ENCODE measurements around the gene TDRD9. TPM values are rescaled to one million over a fixed set of nuclear protein-coding genes. Genes with fewer than 3 reads are reported as not detected.

Gene TDRD9
- total RNA-seq, 1 experiment from 2014 or later, result not detected

DNA sequence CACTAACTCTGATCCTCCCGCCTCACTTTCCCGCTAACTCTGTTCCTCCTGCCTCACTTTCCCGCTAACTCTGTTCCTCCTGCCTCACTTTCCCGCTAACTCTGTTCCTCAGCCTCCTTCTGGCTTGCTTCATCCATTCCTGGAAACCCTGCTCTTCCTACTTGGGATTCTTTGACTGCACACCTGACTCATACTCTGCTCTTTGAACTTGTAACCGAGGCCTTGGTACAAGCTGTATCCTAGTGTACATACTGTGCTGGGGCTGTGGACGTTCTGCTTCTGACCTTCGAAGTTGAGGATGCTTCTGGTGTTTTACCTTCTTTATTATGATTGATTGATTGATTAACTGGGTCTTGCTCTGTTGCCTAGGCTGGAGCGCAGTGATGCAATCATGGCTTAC lies 77.2 kb downstream of the TDRD9 start:
- no peaks in the 10 kb centered on the region for H3K36me3 ChIP-seq
- no peak overlapping the region for H3K4me3 ChIP-seq
- no peaks in the 10 kb centered on the region for H3K4me1 ChIP-seq
- H3K9me3 ChIP-seq (replicated peaks), result no peaks in the 10 kb centered on the region
- H3K27me3 ChIP-seq, result no peaks in the 10 kb centered on the region; the same call in 1 of the 2 replicates
- no peak overlapping the region for H3K27ac ChIP-seq
- DNase-seq, result no peak

DNA sequence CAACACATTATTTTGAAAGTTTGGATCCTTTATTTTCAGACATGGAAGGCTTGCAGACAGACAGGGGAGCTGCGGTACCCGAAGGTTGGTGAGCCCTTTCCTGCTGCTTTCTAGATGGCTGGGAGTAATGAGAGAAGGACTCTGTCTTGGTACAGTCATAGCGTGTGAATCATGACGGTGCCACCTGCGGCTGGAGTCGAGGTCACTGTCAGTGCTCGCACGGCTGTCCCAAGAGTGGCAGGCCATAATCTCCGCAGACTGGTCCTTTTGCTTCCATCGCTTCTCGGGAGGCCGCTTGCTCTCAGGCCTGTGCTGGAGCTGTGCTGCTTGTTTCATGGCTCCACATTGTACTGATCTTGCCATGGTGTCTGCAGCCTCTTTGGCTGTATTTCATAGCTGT lies 78.9 kb downstream of the TDRD9 start:
- no peaks in the 10 kb centered on the region for H3K9me3 ChIP-seq (replicated peaks)
- no peaks in the 10 kb centered on the region for H3K4me1 ChIP-seq

DNA sequence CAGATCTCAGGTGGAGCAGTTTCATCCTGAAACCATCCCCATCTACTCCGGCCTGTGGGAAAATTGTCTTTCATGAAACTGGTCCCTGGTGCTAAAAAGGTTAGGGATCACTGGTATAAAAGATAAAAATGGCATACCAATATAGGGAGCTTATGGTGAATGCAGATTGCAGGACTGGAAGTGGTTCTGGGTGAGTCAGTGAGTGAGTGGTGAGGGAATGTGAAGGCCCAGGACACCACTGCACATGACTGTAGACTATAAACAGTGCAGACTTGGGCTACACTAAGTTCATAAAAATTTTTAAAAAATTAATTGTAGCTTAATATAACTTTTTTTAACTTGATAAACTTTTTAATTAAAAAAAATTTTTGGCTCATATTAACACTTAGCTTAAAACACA lies 81.0 kb downstream of the TDRD9 start:
- DNase-seq, result no peak
- Histone ChIP-seq H3K27me3 (no peaks in the 10 kb centered on the region; the same call in 1 of the 2 replicates), H3K4me1 (no peaks in the 10 kb centered on the region), H3K9me3 (replicated peaks) (no peaks in the 10 kb centered on the region), H3K4me3 (no peak overlapping the region), H3K36me3 (no peaks in the 10 kb centered on the region), H3K27ac (no peak overlapping the region)

More for the DNA sequence above, 78.9 kb downstream of the TDRD9 start:
- H3K27me3 ChIP-seq, result no peaks in the 10 kb centered on the region; the same call in 1 of the 2 replicates
- no peaks in the 10 kb centered on the region for H3K36me3 ChIP-seq
- H3K4me3 ChIP-seq, result no peak overlapping the region
- H3K27ac ChIP-seq, result no peak overlapping the region
- DNase-seq, result no peak

DNA sequence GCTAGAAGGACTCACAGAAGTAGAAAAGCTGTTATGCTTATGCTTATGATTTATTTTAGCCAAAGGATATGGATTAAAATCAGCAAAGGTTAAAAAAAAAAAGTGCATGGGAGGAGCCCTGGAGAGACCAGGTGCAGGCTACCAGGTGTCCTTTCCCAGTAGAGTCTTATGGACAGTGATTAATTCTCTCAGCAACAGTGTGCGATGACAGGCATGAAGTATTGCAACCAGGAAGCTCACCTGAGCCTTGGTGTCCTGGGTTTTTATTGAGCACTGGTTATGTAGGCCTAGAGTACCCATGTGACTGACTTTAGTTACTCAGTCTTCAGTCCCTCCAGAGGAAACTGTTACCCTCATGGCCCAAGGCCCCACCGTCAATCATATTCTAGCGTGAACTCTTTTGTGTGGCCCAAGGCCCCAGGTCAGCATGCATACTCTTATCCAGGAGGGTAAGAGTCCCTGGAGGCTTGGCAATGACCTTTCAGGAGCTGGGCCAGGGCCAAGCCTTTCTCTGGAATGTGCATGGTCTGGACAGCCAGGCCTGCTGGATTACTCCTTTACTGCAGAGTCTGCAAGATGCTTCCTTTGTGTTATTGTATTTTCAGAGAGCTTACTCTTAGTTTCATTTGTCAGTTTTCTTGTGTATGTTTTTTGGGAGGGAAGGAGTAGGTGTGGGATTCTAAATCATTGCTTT lies 83.7 kb downstream of the TDRD9 start:
- Histone ChIP-seq H3K36me3 (no peaks in the 10 kb centered on the region), H3K9me3 (replicated peaks) (no peaks in the 10 kb centered on the region), H3K4me3 (no peak overlapping the region), H3K4me1 (no peaks in the 10 kb centered on the region), H3K27me3 (no peaks in the 10 kb centered on the region; the same call in none of the 2 replicates), H3K27ac (no peak overlapping the region)
- DNase-seq, result no peak

DNA sequence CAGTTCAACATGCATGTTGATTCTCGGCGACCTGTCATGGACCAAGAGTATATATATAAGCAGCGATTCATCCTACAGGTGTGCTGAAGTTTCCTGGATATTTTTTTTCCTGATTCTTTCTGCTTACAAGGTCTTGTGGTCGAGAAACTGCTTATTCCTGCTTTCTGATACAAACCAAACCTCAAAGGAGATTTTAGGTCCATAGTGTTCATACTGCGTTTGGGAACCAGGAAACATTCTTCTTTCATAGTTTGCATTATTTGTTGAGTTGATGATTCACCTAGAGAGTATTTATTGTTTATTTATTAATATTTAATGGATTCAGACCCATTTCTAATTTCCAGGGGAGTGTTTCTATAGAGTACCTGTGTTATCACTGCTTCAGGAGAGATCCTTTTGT lies 86.5 kb downstream of the TDRD9 start:
- H3K27me3 ChIP-seq, result no peaks in the 10 kb centered on the region; the same call in 1 of the 2 replicates
- H3K36me3 ChIP-seq, result no peaks in the 10 kb centered on the region
- no peak overlapping the region for H3K27ac ChIP-seq
- H3K4me1 ChIP-seq, result no peaks in the 10 kb centered on the region
- DNase-seq, result no peak
- H3K4me3 ChIP-seq, result no peak overlapping the region
- H3K9me3 ChIP-seq (replicated peaks), result no peaks in the 10 kb centered on the region

DNA sequence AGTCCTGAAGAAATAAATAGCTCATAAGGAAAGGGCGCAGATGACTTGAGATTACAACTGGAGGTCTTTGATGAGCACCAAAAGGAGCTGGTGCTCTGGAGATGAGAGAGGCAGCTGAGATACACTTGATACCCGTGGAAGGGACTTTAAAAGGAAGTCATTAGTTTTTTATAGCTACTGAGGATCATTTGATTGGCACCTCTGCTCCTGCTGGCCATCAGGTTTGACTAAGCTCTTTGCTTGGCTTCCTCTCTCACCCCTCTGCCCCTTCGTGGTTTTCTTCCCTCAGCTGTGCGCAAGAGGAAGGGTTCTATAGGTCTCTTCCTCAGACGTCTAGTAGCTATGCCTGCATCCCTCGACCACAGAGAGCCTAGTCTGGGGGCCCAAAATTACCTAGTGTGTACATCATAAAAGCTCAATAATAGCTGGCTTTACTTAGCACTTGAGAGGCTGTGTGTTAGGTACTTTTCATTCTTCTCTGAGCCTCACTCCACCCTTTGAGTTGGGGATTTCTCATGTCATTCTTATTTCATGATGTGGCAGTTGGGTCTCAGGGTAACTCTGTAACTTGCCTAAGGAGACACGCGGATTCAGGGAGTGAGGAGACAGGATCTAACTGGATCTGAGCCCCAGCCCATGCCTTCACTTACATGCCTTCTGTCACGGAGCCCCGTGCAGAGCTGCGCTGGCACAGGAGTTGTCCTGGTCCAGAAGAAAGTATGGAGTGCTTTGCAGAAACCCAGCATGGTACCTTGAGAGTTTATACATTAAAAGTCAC lies 88.8 kb downstream of the TDRD9 start:
- Histone ChIP-seq H3K36me3 (no peaks in the 10 kb centered on the region), H3K27ac (no peak overlapping the region), H3K9me3 (replicated peaks) (no peaks in the 10 kb centered on the region), H3K27me3 (no peaks in the 10 kb centered on the region; the same call in 1 of the 2 replicates), H3K4me3 (no peak overlapping the region), H3K4me1 (no peaks in the 10 kb centered on the region)
- no peak for DNase-seq

DNA sequence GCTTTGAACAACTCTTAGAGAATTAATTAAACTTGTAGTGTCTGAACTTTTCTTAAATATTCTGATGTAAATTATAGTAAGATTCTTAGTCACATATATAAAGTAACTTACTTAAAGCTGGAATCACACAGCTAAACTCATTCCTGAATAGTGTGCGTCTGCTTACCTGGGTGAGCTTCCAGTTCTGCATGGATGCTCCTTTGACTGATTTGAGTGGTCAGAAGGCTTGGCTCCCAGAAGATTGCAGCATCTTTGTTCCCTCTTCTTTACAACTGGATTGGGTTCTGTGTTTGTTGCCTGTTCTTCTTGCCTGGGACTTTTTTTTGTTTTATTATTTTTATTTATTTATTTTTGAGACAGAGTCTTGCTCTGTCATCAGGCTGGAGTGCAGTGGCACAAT lies 90.8 kb downstream of the TDRD9 start:
- Histone ChIP-seq H3K4me1 (no peaks in the 10 kb centered on the region), H3K36me3 (no peaks in the 10 kb centered on the region), H3K4me3 (no peak overlapping the region), H3K9me3 (replicated peaks) (no peaks in the 10 kb centered on the region), H3K27ac (no peak overlapping the region), H3K27me3 (no peaks in the 10 kb centered on the region; the same call in 1 of the 2 replicates)
- DNase-seq, result no peak

DNA sequence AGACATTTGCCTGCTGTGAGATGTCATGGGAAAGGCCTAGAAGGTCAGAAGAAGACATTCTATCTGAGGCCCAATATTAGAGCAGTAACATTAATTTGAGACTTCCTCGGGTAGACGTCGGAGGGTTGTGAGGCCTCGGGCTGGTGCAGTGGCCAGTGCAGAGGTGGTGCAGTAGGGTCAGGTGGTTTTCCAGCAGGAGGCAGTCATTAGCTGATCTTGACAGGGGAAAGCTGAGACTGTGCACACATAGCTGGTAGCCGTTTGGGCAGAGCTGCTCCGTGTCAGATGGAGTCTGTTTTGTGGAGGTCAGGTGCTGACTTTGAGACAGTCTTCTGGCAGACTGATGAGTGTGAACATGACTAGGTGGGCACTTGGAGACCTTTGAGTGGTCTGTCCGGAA lies 91.5 kb downstream of the TDRD9 start:
- Histone ChIP-seq H3K4me3 (no peak overlapping the region), H3K27me3 (no peaks in the 10 kb centered on the region; the same call in 1 of the 2 replicates), H3K36me3 (no peaks in the 10 kb centered on the region), H3K4me1 (no peaks in the 10 kb centered on the region), H3K27ac (no peak overlapping the region), H3K9me3 (replicated peaks) (no peaks in the 10 kb centered on the region)
- DNase-seq, result no peak

DNA sequence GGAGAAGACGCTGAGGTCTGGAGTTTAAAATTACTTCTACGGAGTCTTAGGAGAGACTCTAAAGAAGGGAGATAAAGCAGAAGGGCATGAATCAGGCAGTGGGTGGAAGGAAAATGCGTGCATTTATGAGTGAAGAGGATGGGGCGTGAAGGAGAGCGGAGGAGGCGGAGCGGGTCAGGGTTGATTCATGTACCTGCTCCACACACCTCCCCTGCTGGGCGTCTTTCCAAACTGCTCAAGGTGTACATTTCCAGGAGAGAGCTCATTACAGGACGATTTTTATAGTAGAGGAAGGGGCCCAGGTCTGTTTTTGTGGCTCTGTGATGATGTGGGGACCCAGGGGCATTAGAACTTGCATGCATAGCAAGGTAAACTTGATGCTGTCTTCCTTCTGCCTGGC lies 92.2 kb downstream of the TDRD9 start:
- H3K36me3 ChIP-seq, result no peaks in the 10 kb centered on the region
- H3K4me3 ChIP-seq, result no peak overlapping the region
- no peaks in the 10 kb centered on the region for H3K9me3 ChIP-seq (replicated peaks)
- H3K4me1 ChIP-seq, result no peaks in the 10 kb centered on the region
- no peak overlapping the region for H3K27ac ChIP-seq
- no peak for DNase-seq
- no peaks in the 10 kb centered on the region for H3K27me3 ChIP-seq

DNA sequence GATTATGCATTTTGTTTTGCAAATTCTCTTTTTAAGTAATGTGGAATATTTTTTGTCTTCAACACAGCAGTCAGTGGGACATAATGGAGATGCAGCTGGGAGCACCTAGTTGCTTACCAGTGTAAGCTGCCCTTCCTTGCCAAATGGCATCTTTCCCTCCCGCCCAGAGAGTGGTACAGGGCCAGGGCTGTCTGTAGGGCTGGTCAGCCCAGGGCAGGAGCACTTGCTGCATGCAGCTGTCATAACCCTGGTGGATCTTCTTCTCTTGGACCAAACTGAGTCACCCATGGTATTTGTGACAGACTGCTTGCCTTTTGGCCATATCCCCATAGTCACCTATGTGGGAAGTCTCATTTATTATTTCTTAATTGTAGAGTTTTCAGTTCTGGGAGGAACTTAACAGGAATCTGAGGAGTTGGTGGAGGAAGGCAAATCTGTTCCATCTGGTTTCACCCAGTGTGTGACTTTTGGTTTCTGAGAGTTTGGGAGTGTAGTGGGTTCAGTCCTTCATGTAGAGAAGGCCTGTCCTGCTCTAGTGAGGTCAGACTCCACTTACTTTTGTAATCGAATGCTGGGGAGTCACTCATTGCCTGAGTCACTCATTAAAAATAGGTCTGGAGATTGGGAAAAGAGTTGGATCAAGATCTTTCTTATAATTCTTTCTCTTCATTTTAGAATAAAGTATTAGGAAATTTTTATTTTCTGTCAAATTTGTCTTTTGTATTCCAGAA lies 95.2 kb downstream of the TDRD9 start:
- no peak overlapping the region for H3K4me3 ChIP-seq
- H3K27me3 ChIP-seq, result peaks cover 5% of the 10 kb centered on the region; the same call in 1 of the 2 replicates
- H3K36me3 ChIP-seq, result no peaks in the 10 kb centered on the region
- H3K27ac ChIP-seq, result no peak overlapping the region
- H3K4me1 ChIP-seq, result no peaks in the 10 kb centered on the region
- H3K9me3 ChIP-seq (replicated peaks), result no peaks in the 10 kb centered on the region
- no peak for DNase-seq

DNA sequence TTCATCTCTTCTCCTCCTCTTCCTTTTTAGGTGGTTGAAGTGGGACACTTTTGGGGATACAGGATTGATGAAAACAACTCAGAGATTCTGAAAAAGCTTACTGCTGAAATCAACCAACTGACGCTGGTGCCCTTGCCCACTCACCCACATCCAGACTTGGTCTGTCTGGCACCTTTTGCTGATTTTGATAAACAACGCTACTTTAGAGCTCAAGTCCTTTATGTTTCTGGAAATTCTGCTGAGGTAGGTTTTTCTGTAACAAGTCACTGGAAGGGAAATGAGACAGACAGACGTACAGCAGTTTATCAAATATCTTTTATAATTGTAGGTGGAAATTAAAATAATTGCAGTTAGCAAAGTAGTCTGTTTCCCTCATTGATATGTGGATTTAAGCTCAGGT lies 97.3 kb downstream of the TDRD9 start:
- H3K27ac ChIP-seq, result no peak overlapping the region
- H3K4me3 ChIP-seq, result no peak overlapping the region
- DNase-seq, result no peak
- H3K27me3 ChIP-seq, result peaks cover 21% of the 10 kb centered on the region
- H3K36me3 ChIP-seq, result no peaks in the 10 kb centered on the region
- H3K4me1 ChIP-seq, result no peaks in the 10 kb centered on the region
- H3K9me3 ChIP-seq (replicated peaks), result no peaks in the 10 kb centered on the region

DNA sequence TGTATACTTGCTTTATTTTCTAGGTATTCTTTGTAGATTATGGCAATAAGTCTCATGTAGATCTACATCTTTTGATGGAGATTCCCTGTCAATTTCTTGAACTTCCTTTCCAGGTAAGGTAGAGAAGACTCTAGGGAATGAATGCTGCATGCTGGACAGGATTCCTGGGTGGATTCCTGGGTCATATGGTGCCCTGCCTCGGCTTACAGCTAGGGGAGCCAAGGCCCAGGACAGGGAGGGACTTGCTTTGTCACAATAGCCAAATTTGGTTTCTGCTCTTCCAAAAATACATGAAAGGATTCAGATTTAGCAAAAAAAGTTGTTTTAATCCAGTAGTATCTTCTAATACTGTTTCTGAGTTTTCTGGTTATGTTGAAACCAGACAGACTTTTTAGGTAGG lies 97.8 kb downstream of the TDRD9 start:
- Histone ChIP-seq H3K27me3 (peaks cover 21% of the 10 kb centered on the region), H3K9me3 (replicated peaks) (no peaks in the 10 kb centered on the region), H3K4me3 (no peak overlapping the region), H3K36me3 (no peaks in the 10 kb centered on the region), H3K4me1 (no peaks in the 10 kb centered on the region), H3K27ac (no peak overlapping the region)
- no peak for DNase-seq

DNA sequence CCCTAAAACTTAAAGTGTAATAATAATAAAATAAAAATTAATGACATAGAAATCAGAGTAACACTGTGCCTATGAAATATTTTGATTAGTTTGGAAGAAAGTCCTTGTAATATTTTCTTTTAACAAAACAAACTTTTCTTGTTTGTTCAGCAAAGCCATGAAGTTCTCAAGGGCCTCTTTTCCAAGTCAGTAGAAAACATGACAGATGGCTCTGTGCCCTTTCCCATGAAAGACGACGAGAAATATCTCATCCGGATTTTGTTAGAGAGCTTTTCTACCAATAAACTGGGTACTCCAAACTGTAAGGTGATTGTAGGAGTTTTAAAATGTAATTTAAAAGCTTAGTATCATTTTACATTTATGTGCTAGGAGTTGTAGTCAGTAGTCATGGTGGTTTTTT lies 102.7 kb downstream of the TDRD9 start:
- H3K4me1 ChIP-seq, result peaks cover 2% of the 10 kb centered on the region; the same call in 1 of the 2 replicates
- DNase-seq, result no peak
- peaks cover 34% of the 10 kb centered on the region for H3K27me3 ChIP-seq
- H3K4me3 ChIP-seq, result no peak overlapping the region
- H3K36me3 ChIP-seq, result no peaks in the 10 kb centered on the region
- no peak overlapping the region for H3K27ac ChIP-seq
- no peaks in the 10 kb centered on the region for H3K9me3 ChIP-seq (replicated peaks)

DNA sequence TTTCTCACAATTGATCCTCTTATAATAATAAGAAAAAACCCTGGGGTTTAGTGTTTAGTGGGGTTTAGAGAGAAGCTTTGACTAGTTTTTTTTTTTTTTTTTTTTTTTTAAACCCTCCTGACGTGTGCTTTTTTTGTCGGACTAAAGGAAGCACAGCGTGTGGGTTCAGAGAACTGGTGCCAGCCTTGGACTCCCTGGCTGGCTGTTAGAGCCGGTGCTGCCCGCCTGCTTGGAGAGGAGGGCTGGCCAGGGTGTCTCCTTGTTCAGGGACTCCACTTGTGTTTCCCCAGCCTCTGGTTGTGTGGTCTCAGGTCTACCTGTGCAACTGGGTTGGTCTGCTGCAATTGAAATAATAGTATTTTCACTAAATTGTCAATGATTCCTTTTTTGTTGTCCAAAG lies 103.1 kb downstream of the TDRD9 start:
- Histone ChIP-seq H3K4me3 (no peak overlapping the region), H3K4me1 (peaks cover 3% of the 10 kb centered on the region; the same call in 1 of the 2 replicates), H3K9me3 (replicated peaks) (no peaks in the 10 kb centered on the region), H3K27ac (no peak overlapping the region), H3K36me3 (no peaks in the 10 kb centered on the region), H3K27me3 (peaks cover 31% of the 10 kb centered on the region)
- no peak for DNase-seq

All from SJCRH30 (cell line).